Measurements from ENCODE around the gene ADAMTS15.

The ADAMTS15 gene

DNA sequence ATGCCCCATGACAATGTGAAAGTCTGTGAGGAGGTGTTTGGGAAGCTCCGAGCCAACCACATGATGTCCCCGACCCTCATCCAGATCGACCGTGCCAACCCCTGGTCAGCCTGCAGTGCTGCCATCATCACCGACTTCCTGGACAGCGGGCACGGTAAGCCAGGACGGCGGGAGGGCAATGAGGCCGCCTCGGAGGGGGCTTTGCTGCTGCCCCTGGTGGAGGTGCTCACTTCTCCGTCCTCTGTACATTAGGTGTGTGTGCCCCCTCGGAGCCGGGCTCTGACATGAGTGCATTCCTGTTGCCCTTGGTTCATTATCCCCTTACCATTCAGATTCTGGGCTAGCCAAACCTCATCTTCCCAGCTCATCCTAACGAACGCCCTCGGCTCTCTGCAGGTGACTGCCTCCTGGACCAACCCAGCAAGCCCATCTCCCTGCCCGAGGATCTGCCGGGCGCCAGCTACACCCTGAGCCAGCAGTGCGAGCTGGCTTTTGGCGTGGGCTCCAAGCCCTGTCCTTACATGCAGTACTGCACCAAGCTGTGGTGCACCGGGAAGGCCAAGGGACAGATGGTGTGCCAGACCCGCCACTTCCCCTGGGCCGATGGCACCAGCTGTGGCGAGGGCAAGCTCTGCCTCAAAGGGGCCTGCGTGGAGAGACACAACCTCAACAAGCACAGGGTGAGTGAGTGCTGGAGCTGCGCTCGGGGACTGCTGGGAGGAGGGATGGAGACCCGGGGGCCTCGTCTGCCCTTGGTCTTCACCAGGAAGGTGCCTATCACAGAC, 13.8 kb downstream of the ADAMTS15 start:
- DNase-seq (ENCODE audit: low spot score) = no peak

DNA sequence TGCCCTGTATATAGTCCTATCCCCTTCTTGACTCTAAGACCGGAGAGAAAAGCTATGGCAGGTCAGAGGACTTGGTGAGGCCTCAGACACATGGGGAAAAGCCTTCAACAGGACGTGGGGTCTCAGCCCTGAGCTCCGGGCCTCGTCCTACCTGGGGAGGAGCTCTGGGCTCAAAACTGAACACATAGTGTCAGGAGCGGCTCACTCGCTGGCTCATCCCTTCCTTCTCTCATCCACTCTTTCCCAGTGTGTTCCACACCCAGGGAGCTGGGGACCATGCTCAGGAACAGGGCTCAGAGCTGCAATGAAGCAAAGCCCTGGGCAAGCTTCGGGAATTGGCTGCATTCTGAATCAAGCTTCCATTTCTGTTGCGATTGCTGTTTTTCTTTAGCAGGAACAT, 14.5 kb downstream of the ADAMTS15 start:
- no peak for DNase-seq (ENCODE audit: low spot score)

DNA sequence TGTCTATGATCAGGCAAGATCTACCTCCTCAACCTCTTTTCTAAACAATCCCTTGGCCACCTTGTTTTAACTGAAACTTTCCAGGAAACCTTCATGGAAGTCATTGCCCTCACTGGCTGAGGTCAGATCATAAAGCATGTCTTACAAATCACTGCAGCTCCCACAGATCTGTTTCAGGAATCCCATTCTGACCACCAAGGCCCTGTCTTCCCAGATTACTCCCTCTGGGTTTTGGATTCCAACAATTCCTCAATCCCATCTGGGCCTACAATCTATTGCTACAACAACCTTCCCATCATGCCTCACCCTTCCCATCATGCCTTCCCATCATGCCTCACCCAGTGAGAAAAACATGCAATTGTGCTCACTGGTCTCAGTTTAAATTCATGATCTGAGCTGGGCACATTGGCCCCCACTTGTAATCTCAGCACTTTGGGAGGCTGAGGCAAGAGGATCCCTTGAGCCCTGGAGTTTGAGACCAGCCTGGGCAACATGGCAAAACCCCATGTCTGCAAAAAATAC, 15.9 kb downstream of the ADAMTS15 start:
- no peak for DNase-seq (ENCODE audit: low spot score)

DNA sequence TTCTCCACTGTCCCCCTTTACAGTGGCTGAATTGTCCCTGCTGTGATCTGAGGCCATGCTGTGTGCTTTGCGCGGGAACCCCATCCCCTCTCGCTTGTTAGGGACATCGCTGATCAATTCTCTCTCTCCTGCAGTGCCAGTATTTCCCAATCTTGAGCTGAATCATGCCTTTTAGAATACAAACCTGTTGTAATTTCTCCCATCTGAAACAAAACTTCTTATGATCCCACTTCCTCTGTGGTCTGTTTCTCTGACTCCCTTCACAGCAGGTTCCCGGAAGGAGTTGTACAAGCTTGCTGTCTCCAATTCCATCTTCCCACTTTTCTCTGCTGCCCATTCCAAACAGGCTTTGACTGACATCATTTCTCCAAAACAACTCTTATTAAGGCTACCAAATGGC, 16.8 kb downstream of the ADAMTS15 start:
- no peak for DNase-seq (ENCODE audit: low spot score)

DNA sequence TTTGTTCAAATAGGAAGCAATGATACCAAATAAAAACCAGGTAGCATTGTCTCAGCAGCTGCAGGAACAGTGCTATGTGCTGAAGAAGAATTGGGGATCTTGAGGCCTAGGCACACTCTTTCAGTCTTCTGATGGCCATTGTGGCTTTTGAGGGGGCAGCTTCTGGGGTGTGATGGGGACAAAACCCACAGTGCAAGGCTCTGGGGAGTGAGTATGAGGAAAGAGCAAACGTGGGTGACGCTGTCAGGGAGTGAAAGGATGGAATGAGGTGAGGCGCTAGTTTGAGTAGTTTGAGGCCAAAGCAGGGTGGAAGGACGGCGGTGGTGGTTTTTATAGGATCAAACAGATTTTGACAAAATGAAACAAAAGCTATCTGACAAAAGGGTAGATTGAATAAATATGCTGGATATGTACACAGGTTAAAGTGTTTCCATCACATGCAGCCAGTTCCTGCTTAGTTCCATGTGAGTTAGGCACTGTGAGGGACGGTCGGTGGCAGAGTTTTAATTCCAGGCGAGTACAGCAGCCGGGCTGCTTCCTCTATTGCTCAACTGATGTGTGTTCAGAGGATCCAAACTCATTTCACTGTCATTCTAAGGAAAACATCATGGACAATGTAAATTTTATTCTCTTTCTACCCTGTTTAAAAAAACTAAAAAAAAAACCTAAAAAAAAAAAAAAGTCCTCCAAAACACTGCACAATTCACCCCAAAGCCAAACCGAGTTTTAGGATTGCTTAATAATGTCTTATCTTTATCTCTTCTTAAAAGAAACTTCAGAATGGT, 18.9 kb downstream of the ADAMTS15 start:
- no peak for DNase-seq (ENCODE audit: low spot score)

DNA sequence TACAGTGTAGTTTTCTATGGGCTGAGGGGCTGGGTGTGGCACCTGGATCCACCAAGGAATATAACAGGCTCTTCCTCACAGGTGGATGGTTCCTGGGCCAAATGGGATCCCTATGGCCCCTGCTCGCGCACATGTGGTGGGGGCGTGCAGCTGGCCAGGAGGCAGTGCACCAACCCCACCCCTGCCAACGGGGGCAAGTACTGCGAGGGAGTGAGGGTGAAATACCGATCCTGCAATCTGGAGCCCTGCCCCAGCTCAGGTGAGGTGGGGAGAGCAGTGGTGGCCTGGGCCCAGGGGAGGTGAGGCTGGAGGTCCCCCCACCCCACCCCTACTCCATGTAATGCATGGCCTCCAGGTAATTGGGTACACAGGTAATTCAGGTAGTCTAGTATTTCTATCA, 20.7 kb downstream of the ADAMTS15 start:
- DNase-seq (ENCODE audit: low spot score) = no peak

DNA sequence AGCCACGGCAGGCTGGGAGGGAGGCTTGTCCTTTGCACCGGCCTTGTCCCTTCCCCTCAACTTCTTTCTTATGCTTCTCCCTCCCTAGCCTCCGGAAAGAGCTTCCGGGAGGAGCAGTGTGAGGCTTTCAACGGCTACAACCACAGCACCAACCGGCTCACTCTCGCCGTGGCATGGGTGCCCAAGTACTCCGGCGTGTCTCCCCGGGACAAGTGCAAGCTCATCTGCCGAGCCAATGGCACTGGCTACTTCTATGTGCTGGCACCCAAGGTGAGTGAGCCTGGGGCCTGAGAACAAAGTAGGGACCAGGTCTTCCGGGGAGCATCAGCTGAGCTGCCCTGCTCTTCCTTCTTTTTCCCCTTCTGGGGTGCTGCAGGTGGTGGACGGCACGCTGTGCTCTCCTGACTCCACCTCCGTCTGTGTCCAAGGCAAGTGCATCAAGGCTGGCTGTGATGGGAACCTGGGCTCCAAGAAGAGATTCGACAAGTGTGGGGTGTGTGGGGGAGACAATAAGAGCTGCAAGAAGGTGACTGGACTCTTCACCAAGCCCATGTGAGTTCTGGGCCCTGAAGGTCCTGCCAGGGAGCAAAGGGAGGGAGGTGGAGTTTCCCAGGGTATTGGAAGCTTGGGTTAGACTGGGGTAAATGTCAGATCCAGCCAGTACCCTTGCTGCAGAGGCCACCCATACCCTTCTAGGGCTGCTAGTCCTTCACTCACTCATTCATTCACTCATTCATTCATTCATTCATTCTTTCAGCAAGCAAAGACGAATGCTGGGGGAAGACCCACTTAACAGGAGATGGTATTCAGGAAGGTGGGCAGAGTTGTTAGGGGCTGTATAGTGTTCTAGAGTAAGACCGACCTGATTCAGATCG, 22.6 kb downstream of the ADAMTS15 start:
- no peak for DNase-seq (ENCODE audit: low spot score)

DNA sequence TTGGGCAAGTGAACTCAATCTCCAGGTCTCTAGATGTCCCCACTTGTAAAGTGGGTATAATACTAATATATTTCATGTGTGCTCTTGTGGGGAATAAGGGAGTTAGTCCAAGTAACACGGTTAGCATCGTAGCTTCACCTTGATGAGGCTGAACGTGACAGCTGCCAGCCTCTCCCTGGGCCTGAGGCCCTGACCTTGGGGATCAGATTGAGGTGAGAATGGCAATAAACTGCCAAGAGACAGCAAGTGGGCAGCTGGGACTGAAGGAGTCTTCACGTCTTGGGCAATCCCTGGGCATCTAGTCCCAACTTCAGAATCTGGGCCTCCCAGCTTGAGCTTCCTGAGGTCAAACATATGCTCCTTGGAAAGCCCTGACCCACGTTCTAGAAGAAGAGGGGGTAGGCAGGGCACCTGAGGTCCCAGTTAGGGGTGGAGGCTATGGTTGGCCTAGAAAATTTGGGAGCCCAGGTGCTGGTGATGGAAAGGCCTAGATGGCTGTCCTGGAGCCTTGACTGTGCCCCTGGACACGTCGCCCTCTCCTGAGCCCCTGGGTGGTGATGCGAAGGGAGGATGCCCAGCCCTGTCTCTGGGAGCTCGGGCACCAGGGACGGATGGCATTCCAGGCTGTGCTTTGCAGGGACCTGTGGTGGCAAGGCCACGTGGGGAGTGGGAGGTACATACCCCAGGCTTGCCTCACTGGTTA, 23.4 kb downstream of the ADAMTS15 start:
- no peak for DNase-seq (ENCODE audit: low spot score)

DNA sequence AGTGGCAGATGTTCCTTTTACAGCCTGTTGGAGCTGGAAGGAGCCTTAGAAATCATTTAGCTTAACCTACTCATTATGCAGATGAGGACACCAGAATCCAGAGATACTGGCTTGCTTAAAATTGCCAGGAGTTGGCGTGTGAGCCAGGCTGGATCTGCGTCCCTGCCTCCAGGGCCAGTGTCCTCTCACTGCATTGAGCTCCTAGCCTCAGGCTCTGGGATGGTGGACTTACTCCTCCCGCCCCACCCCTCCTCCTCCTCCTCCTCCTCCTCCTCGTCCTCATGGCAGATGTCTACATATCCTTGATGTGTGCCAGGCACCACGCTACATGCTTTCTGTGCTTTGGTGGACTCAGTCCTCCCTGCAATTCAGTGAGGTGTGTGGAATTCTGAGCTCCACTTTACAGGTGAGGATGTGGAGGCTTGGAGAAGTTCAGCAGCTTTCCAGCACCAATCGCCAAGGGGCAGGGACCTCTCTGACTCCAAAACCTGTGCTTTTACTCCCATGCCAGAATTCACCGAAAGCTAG, 24.1 kb downstream of the ADAMTS15 start:
- no peak for DNase-seq (ENCODE audit: low spot score)

DNA sequence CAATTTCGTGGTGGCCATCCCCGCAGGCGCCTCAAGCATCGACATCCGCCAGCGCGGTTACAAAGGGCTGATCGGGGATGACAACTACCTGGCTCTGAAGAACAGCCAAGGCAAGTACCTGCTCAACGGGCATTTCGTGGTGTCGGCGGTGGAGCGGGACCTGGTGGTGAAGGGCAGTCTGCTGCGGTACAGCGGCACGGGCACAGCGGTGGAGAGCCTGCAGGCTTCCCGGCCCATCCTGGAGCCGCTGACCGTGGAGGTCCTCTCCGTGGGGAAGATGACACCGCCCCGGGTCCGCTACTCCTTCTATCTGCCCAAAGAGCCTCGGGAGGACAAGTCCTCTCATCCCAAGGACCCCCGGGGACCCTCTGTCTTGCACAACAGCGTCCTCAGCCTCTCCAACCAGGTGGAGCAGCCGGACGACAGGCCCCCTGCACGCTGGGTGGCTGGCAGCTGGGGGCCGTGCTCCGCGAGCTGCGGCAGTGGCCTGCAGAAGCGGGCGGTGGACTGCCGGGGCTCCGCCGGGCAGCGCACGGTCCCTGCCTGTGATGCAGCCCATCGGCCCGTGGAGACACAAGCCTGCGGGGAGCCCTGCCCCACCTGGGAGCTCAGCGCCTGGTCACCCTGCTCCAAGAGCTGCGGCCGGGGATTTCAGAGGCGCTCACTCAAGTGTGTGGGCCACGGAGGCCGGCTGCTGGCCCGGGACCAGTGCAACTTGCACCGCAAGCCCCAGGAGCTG, 24.8 kb downstream of the ADAMTS15 start:
- no peak for DNase-seq (ENCODE audit: low spot score)

DNA sequence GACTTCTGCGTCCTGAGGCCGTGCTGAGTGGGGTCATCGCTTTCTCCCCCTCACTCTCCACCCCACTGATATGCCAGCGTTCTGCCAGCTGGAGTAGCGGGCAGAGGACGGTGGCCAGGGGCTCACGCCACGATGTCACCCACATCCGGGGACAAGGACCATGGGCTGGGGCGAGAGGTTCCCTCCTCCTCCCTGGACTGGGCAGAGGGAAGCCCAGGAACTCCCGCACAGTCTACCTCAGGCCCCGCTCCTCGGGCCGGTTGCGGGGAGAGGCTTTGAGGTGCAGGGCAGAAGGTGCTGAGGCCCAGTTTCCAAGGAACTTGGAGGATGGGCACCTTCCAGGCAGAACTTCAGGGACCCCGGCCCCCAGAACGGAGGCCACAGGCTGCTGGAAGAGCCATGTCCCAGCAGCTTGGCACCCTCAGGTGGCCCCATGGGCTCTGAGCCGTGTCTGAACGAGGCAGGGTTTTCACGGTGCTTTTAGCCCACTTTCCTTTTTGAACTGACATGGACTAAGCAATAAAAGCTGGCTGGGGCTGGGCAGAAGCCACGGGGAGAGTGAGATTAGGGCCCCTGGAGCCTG, 25.4 kb downstream of the ADAMTS15 start:
- no peak for DNase-seq (ENCODE audit: low spot score)

DNA sequence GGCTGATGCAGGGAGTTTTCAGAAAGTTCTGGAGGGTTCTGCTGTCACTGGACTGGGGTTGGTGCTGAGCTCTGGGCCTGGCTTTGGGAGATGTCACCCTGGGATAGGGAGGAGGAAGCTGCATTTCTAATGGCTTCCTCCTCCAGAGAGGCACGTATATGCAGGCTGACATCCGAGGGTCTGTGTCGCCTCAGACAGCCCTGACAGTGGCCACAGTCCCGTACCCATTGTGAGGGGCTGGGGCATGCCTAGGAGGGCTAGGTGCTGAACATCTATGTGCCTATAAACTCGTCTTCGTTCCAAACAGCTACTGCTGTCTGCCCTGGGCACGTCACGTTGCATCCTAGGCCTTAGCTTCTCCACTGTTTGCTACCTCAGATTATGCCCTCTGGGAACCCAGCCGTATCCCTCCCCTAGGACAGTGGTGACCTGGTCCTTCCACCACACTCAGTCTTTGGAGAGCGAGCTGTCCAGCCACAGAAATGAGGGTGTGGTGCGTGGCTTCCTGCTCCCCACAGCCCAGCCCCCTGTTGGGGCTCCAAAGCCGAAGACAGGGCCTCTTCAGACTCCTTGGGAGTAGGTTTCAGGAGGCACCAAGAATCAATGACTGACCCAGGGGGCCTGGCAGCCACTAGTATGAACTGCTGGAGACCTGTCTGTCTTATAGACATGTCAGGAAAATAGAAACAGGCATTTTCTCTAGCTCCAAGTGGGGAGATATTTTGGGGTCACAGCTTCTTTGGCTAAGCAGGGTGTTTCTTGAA, 26.4 kb downstream of the ADAMTS15 start:
- no peak for DNase-seq (ENCODE audit: low spot score)

DNA sequence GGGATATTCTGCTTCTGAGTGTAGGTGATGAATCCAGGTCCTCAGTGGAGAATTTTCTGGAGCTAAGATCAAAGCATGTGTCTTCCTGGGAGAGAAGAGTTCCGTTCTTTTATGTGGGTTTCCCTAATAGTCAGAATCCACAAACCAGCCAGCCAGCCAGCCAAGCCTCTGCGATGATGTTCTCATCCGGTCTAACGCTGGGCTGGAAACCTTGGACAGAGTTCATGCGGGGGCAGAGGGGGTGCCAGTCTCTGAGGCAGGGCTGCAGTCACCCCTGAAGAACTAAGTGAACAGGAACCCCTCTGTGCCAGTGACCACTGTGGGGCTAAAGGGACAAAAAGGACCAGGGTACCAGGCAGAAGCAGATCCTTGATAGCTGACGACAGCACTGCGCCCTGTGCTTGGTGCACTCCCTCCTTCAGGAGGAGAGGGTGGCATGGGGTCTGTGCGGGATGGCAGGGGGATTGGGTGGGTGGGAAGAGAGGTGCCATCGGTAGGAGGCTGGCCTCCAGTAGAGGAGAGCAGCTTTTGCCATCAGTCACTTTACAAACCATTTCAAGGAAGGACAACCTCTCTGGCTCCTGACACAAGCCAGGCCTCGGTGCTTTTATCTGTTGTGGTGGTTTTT, 27.1 kb downstream of the ADAMTS15 start:
- DNase-seq (ENCODE audit: low spot score) = no peak

DNA sequence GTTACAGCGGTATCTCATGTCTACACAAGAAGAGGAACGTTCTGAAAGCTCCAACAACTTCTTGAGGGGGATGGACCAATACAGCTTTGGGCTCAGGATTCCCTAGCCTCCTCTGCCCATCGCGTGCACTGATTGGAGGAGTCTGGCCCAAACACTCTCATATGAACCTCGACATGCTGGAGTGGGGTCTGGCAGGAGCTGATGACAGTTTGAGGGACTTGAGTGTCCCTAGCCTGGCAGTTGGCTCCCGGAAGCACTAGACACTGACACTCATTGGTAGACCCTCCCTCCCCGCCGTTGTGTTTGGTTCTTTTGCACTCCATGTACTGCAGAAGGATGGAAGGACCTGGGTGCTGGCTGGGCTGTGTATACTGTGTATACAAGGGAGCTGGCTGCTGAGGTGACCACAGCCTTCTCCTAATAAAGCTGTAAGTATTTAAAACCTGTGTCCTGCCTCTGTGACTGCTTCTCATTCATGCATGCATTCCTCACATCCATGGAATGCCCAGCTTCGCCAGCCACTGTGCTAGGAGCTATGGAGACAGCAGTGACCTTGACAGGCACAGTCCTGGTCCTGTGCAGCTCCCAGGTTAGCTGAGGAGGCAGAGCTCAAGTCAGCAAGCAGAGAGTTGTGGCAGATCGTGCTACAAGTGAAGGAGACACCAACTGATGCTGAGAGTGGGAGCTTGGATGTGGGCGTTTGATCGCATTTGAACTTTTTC, 27.9 kb downstream of the ADAMTS15 start:
- no peak for DNase-seq (ENCODE audit: low spot score)

DNA sequence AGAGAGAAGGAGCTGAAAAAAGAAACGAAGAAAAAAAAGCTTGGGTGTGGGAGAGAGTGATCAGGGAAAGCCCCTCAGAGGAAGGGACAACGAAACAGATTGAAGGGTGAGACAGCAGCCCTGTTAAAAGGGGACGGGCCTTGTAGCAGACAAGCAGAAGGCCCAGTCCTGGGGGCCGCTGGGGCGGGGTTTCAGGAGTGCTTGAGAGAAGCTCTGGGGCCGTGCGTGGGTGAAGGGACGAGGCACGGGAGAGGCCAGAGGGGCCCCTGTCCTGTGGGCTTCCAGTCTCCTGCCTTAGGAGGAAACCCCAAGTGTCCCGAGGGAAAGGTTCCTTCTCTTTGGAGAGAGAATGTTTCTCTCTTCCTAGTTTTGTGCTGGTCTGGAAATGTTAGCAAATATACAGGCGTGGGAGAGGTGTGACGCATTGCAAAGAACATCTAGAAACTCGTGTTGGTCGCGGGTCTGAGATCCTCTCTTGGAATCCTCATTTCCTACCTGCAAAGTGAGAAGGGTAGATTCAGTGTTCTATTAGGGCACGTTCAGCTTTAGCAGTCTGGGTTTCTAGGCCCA, 28.6 kb downstream of the ADAMTS15 start:
- no peak for DNase-seq (ENCODE audit: low spot score)

DNA sequence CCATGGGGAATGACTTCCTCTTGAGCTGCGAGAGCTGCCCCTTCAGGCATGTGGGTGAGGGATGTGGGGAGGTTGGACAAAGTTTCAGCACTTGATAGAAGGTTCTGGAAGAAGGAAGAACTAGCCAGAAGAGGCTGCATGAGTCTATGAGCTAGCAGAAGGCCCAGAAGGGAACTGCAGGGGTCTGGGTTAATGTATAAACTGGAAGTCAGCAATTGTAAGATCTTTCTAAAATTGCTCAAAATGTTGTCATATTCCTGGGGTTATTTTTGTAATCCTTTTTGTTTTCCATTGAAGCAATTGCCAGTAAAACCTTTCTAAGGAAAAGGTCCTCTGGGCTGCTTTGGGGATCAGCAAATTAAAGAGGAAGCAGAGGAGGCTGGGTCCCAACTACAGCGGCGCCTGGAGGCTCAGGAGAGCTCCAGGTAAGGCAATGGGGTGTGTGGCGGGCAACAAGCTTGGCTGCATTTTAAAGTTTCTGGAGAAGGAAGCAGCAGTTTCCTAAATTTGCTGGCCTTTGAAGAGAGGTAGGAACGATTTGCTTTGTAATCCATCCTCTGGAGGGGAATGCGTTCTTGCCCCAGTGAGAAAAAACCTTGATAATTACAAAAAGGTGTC, 29.2 kb downstream of the ADAMTS15 start:
- no peak for DNase-seq (ENCODE audit: low spot score)

DNA sequence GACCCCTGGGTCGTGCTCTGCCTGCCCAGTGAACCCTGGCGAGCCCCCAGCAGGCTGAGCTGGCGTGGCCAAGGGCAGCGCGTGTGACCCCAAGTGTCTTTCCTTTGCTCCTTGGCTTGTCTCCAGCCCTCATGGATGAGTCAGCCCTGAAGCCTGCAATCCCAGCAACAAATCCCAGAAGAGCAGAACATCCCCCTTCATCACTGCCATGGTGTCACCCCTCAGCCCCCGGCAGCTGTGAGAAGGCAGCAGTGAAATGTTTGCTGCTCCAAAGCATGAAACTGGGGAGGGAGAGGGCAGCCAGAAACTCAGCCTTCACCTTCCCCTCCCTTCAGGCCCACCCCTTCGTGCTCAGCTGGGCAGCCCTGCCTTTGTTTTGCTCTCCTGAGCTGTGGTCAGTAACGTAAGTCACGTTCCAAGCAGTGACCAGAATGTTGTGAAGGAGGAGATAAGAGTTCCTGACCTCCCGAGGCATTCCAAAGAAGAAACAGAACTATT, 29.8 kb downstream of the ADAMTS15 start:
- DNase-seq (ENCODE audit: low spot score) = peak; percentile 75
